ENCODE data around the gene ARL2BP.
"Not testable (repeated sequence)": the region's sequence is repeated elsewhere in the genome, so short reads cannot be mapped to it uniquely, and the experiment has no call there.

ARL2BP gene

GRCh38 chr16:57271063-57271345 lies 25.9 kb downstream of the ARL2BP start:
- TF ChIP-seq, protein P1, sequence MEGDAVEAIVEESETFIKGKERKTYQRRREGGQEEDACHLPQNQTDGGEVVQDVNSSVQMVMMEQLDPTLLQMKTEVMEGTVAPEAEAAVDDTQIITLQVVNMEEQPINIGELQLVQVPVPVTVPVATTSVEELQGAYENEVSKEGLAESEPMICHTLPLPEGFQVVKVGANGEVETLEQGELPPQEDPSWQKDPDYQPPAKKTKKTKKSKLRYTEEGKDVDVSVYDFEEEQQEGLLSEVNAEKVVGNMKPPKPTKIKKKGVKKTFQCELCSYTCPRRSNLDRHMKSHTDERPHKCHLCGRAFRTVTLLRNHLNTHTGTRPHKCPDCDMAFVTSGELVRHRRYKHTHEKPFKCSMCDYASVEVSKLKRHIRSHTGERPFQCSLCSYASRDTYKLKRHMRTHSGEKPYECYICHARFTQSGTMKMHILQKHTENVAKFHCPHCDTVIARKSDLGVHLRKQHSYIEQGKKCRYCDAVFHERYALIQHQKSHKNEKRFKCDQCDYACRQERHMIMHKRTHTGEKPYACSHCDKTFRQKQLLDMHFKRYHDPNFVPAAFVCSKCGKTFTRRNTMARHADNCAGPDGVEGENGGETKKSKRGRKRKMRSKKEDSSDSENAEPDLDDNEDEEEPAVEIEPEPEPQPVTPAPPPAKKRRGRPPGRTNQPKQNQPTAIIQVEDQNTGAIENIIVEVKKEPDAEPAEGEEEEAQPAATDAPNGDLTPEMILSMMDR (IDR thresholded peaks at IDR 0.05), result no peak
- Histone ChIP-seq H3K4me3 (no peak overlapping the region), H3K9me3 (no peaks in the 10 kb centered on the region), H3K27ac (no peak overlapping the region), H3K27me3 (no peaks in the 10 kb centered on the region), H3K36me3 (no peaks in the 10 kb centered on the region), H3K4me1 (no peaks in the 10 kb centered on the region)
- intact Hi-C loops (cut with DNase I; ENCODE audit: low total_unique reads), result no loop called here
- no peak for DNase-seq

DNA sequence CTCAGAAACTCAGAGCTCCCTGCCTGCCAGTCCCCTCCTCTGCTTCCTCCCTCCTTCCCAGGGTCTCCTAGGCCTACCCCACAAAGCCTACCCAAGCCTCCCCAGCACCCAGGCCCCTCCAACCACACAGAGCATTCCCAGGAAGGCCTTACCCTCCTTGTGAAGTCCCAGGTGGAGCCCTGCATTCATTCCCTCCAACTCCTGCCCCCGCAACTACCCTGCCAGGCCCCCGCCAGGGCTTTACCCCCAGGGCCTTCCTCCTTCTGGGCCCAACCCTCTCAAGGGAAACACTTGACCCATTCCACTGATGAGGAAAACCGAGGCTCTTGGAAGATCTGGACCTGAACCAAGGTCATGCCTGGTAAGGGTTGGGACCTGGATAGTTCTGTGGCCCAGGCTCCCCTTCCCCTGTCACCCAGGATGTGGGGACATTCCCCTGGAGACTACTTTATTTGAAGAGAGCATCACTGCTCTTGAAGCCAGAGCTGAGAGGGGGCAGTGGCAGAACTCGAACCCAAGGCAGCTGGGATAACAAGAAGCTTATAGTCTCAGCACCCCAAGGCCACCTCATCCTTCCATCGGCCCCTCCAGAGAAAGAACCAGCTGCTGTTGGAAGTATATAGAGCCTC lies 26.9 kb downstream of the ARL2BP start:
- Histone ChIP-seq H3K27ac (no peak overlapping the region), H3K27me3 (no peaks in the 10 kb centered on the region), H3K36me3 (no peaks in the 10 kb centered on the region), H3K4me3 (no peak overlapping the region), H3K9me3 (no peaks in the 10 kb centered on the region), H3K4me1 (no peaks in the 10 kb centered on the region)
- TF ChIP-seq, protein P1 (IDR thresholded peaks at IDR 0.05), result no peak
- intact Hi-C loops (cut with DNase I; ENCODE audit: low total_unique reads), result no loop called here
- DNase-seq, result no peak

GRCh38 chr16:57273359-57273758 lies 28.3 kb downstream of the ARL2BP start:
- H3K4me1 ChIP-seq, result no peaks in the 10 kb centered on the region
- H3K36me3 ChIP-seq, result no peaks in the 10 kb centered on the region
- TF ChIP-seq, protein P1 (IDR thresholded peaks at IDR 0.05), result no peak
- H3K27me3 ChIP-seq, result no peaks in the 10 kb centered on the region
- H3K4me3 ChIP-seq, result no peak overlapping the region
- intact Hi-C loops (cut with DNase I; ENCODE audit: low total_unique reads), result no loop called here
- H3K27ac ChIP-seq, result no peak overlapping the region
- H3K9me3 ChIP-seq, result no peaks in the 10 kb centered on the region
- no peak for DNase-seq

DNA sequence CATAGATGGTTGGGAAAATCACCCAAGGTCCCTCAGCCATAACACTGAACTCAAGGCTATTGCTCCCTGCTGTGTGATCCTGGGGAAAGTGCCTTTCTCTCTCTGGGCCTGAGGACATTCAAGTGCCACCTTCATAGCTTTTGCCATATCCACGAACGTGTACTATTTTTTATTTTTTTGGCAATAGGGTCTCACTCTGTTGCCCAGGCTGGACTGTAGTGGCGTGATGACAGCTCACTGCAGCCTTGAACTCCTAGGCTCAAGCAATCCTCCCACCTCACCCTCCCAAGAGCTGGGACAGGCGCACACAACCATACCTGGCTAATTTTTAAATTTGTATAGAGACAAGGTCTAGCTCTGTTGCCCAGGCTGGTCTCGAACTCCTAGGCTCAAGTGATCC lies 28.8 kb downstream of the ARL2BP start:
- H3K4me3 ChIP-seq, result no peak overlapping the region
- no peaks in the 10 kb centered on the region for H3K4me1 ChIP-seq
- no peaks in the 10 kb centered on the region for H3K27me3 ChIP-seq
- no peak overlapping the region for H3K27ac ChIP-seq
- DNase-seq, result no peak
- TF ChIP-seq, protein P1 (IDR thresholded peaks at IDR 0.05), result no peak
- no peaks in the 10 kb centered on the region for H3K9me3 ChIP-seq
- no peaks in the 10 kb centered on the region for H3K36me3 ChIP-seq
- intact Hi-C loops (cut with DNase I; ENCODE audit: low total_unique reads), result no loop called here

DNA sequence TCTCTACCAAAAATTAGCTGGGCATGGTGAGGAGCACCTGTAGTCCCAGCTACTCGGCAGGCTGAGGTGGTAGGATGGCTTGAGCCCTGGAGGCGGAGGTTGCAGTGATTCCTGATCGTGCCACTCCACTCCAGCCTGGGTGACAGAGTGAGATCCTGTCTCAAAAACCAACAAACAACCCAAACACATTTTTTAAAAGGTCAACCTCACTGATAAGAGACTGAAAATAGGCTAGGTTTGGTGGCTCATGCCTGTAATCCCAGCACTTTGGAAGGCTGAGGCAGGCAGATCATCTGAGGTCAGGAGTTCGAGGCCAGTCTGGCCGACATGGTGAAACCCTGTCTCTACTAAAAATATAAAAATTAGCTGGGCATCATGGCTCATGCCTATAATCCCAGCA lies 30.9 kb downstream of the ARL2BP start:
- H3K4me3 ChIP-seq; DNase-seq; H3K9me3 ChIP-seq; H3K27me3 ChIP-seq; H3K4me1 ChIP-seq; intact Hi-C loops (cut with DNase I; ENCODE audit: low total_unique reads); H3K27ac ChIP-seq; H3K36me3 ChIP-seq: not testable (repeated sequence)

- peak in 1 of 2 donors; percentile 58 for DNase-seq
- Histone ChIP-seq H3K4me1 (no peaks in the 10 kb centered on the region), H3K27me3 (no peaks in the 10 kb centered on the region), H3K27ac (no peak overlapping the region), H3K36me3 (no peaks in the 10 kb centered on the region), H3K9me3 (no peaks in the 10 kb centered on the region), H3K4me3 (no peak overlapping the region)
- intact Hi-C loops (cut with DNase I; ENCODE audit: low total_unique reads), result no loop called here
- TF ChIP-seq, protein P1 (IDR thresholded peaks at IDR 0.05), result no peak
Measured at GRCh38 chr16:57276596-57276995, 31.5 kb downstream of the ARL2BP start.

All from tibial artery (tissue), 4 donors.